Testis (tissue), 2 donors: ENCODE data around the gene GMPR.

Source experiments
- POLR2A ChIP-seq: fragments of 450-650 bp; IDR thresholded peaks from one replicate; pipeline ENCODE4 v1.6.1; 2017; ENCODE audit warnings: antibody characterized with exemption, mild to moderate bottlenecking, moderate library complexity
- TF ChIP-seq, protein P1 (sequence below), 3 experiments: fragments of 450-650 bp in 2 of 3; fragments of 200-600 bp in 1 of 3; sonication (generic) in 1 of 3; IDR thresholded peaks; one replicate each; pipeline ENCODE4 v1.5.1; 2016 to 2019; ENCODE audit warnings: antibody characterized with exemption in 3 of 3, mild to moderate bottlenecking in 2 of 3, moderate library complexity in 1 of 3

DNA sequence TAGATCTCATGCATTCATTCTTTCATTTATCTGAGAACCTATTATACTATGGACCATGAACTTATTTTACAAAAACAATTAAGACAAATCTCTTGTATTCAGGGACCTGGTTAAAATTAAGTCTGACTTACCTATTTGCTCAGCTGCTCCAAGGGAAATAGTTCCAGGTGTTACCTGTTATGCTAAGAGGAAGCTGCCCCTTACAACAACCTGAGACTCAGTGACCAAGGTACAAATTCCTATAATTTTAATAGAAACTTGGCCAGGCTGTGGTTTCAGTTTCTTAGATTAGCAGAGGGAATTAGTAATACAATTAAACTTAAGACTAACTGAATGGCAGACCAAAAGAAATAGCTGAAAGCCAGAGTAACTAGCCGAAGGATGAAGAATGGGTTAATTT is 48.2 kb upstream of the GMPR start:
- TF ChIP-seq, protein P1, sequence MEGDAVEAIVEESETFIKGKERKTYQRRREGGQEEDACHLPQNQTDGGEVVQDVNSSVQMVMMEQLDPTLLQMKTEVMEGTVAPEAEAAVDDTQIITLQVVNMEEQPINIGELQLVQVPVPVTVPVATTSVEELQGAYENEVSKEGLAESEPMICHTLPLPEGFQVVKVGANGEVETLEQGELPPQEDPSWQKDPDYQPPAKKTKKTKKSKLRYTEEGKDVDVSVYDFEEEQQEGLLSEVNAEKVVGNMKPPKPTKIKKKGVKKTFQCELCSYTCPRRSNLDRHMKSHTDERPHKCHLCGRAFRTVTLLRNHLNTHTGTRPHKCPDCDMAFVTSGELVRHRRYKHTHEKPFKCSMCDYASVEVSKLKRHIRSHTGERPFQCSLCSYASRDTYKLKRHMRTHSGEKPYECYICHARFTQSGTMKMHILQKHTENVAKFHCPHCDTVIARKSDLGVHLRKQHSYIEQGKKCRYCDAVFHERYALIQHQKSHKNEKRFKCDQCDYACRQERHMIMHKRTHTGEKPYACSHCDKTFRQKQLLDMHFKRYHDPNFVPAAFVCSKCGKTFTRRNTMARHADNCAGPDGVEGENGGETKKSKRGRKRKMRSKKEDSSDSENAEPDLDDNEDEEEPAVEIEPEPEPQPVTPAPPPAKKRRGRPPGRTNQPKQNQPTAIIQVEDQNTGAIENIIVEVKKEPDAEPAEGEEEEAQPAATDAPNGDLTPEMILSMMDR (IDR thresholded peaks at IDR 0.05): no peak
- TF ChIP-seq POLR2A: no peak
